BJ (cell line): ENCODE measurements around the gene ENDOG. TPM values are rescaled to one million over a fixed set of nuclear protein-coding genes. Genes with fewer than 3 reads are reported as not detected.
"Not testable (repeated sequence)": the region's sequence is repeated elsewhere in the genome, so short reads cannot be mapped to it uniquely, and the experiment has no call there.

ENCODE experiments used
- CTCF ChIA-PET: fragments of 350-600 bp; formaldehyde crosslinking; extraction: SDS; loops from one replicate; lab custom pipeline; 2021; ENCODE audit warnings: antibody characterized with exemption, inconsistent platforms; lab: Yijun Ruan, JAX
- POLR2A ChIA-PET: fragments of 300-600 bp; sonication (Branson Sonifier 250); formaldehyde crosslinking; extraction: SDS; loops from one replicate; lab custom pipeline; 2021; ENCODE audit warnings: antibody characterized with exemption; lab: Charles Lee
- DNase-seq: peaks from one replicate; pipeline ENCODE4 v3.0.0-alpha.2; 2011; ENCODE audit warnings: low read depth
- H3K27me3 ChIP-seq: 2 replicates; pipeline ENCODE4 v1.6.0; 2011; ENCODE audit warnings: low read length; ENCODE audit not compliant: control insufficient read depth, insufficient read depth
- H3K36me3 ChIP-seq: 2 replicates; pipeline ENCODE4 v1.5.1; 2011; ENCODE audit warnings: low read length; ENCODE audit not compliant: control insufficient read depth, insufficient read depth
- H3K4me3 ChIP-seq: 2 replicates; pipeline ENCODE4 v1.5.1; 2011; ENCODE audit warnings: low read depth, mild to moderate bottlenecking, control low read depth, low read length
- polyA plus RNA-seq: library from polyadenylated mRNA; depleted of rRNA; stranded (reverse); fragments of >200 nt; gene quantifications from 2 replicates; pipeline ENCODE4 v1.2.3, GENCODE V29; 2011
- TF ChIP-seq, protein P1 (sequence below): IDR thresholded peaks from 2 replicates; pipeline ENCODE4 v1.5.1; 2011; ENCODE audit warnings: low read depth, mild to moderate bottlenecking, control low read depth, inconsistent platforms, low read length, moderate library complexity; ENCODE audit not compliant: insufficient read depth

ENDOG gene
- polyA plus RNA-seq, 1 experiment = 20.7 TPM

DNA sequence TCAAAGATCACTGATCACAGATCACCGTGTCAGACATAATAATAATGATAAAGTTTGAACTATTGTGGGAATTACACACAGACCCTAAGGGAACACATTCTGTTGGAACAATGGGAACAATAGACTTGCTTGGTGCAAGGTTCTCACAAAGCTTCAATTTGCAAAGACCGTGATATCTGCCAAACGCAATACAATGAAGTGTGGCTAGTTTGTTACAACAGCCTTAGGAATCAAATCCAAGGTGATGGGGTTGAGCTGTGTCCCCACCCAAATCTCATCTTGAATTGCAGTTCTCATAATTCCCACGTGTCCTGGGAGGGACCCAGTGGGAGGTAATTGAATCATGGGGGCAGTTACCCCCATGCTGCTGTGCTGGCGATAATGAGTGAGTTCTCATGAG is 42.6 kb downstream of the ENDOG start:
- TF ChIP-seq, protein P1, sequence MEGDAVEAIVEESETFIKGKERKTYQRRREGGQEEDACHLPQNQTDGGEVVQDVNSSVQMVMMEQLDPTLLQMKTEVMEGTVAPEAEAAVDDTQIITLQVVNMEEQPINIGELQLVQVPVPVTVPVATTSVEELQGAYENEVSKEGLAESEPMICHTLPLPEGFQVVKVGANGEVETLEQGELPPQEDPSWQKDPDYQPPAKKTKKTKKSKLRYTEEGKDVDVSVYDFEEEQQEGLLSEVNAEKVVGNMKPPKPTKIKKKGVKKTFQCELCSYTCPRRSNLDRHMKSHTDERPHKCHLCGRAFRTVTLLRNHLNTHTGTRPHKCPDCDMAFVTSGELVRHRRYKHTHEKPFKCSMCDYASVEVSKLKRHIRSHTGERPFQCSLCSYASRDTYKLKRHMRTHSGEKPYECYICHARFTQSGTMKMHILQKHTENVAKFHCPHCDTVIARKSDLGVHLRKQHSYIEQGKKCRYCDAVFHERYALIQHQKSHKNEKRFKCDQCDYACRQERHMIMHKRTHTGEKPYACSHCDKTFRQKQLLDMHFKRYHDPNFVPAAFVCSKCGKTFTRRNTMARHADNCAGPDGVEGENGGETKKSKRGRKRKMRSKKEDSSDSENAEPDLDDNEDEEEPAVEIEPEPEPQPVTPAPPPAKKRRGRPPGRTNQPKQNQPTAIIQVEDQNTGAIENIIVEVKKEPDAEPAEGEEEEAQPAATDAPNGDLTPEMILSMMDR = no peak
- DNase-seq = no peak
- ChIA-PET CTCF (interaction anchor here (1.4 to 15.6 kb wide), 4 partner anchors 16 to 66 kb away, joined by 4 to 228 read pairs (median 26); partner anchors contain the start of genes KYAT1 and LRRC8A), POLR2A (no interaction called here)
- Histone ChIP-seq H3K36me3 (no peaks in the 10 kb centered on the region), H3K27me3 (no peaks in the 10 kb centered on the region), H3K4me3 (no peak overlapping the region)

DNA sequence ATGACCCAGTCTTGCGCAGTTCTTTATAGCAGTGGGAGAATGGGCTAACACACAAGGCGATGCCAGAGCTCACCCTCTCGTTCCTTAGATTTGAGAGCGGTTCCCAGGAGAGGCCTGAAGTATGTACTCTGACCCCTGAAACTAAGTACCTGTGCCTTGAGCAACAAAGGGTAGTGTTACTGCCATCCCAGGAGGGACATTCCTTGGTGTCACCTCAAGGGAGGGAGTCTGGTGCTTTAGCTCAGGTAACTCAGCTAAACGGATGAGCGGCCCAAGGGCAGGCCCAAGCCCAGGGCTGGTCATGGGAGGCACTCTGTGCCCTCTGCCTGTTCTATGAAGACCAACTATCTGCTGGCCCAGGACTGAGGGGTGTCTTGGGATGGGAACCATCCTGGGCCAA is 43.2 kb downstream of the ENDOG start:
- ChIA-PET POLR2A (no interaction called here), CTCF (interaction anchor here (0.8 to 15.6 kb wide), 6 partner anchors 8 to 146 kb away, joined by 3 to 228 read pairs (median 6); no protein-coding TSS in a partner anchor)
- Histone ChIP-seq H3K4me3 (no peak overlapping the region), H3K36me3 (no peaks in the 10 kb centered on the region), H3K27me3 (no peaks in the 10 kb centered on the region)
- TF ChIP-seq, protein P1 = no peak
- DNase-seq = no peak

DNA sequence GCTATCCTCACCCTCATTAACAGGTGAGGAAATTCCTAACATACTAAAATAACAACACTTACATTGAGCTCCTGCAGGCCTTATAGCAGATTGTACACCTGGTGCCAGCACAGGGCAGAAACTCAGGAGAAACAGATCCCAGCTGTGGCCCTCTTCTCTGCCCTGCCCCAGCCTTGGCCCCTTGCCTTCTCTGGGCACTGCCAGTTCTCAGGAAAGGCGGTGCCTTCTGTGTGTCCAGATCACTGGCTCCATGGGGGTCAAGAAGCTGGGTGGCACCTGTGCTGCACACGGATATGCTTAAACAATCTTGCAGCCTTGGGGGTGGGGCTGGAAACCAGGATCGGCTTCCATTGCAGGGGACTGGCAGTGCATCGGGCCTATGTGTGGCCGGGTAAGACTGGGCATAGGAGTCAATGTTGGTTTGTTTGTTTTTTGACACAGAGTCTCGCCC is 44.1 kb downstream of the ENDOG start:
- ChIA-PET POLR2A (no interaction called here), CTCF (interaction anchor here (0.6 to 15.6 kb wide), 13 partner anchors 8 to 145 kb away, joined by 3 to 228 read pairs (median 3); no protein-coding TSS in a partner anchor)
- Histone ChIP-seq H3K36me3 (no peaks in the 10 kb centered on the region), H3K27me3 (no peaks in the 10 kb centered on the region), H3K4me3 (no peak overlapping the region)
- TF ChIP-seq, protein P1 = no peak
- DNase-seq = no peak

DNA sequence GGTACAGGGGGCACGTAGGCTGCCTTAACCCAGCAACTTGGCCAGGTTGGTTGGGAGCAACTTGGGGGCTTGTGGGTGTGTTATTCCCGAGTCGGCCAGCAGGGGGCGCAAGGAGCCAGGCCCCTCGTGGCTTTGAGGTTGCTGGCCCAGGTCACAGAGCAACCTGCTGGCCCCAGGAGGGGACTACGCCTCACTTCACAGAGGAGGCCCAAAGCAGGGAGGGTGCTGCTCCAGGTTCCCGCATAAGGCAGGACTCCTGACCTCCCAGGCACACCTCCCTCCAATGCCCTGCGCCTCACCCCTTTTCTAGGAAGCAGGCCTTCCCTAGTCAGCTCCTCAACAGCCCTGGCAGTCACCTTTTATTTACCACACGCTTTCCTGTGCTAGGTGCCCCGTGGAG is 45.3 kb downstream of the ENDOG start:
- no peaks in the 10 kb centered on the region for H3K27me3 ChIP-seq
- CTCF ChIA-PET = interaction anchor here (0.6 to 15.6 kb wide), 16 partner anchors 8 to 1026 kb away, joined by 3 to 228 read pairs (median 3); partner anchors contain the start of gene PHYHD1
- no peak overlapping the region for H3K4me3 ChIP-seq
- no peak for DNase-seq
- POLR2A ChIA-PET = no interaction called here
- H3K36me3 ChIP-seq = no peaks in the 10 kb centered on the region
- TF ChIP-seq, protein P1 = peak; percentile 95

DNA sequence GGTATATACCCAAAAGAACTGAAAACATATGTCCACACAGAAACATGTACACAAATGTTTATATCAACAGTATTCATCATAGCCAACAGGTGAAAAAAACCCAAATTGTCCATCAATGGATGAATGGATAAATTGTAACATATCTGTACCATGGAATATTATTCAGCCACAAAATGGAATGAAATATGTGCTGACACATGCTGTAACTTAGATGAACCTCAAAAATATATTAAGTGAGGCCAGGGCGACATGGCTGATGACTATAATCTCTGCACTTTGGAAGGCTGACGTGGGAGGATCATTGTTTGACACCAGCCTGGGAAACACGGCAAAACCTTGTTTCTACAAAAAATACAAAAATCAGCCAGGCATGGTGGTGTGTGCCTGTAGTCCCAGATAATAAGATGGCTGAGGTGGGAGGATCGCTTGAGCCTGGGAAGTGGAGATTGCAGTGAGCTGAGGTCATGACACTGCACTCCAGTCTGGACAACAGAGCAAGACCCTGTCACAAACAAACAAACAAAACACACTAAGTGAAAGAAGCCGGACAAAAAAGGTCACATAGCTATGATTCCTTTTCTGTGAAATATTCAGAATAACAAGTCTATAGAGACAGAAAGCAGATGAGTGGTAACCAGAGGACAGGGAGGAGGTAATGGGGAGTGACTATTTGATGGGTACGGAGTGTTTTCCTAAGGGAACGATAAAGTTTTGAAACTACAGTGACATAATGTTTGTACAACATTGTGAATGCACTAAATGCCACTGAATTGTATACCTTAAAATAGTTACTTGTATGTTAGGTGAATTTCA is 52.0 kb downstream of the ENDOG start:
- TF ChIP-seq, protein P1 = no peak
- H3K36me3 ChIP-seq = no peaks in the 10 kb centered on the region
- POLR2A ChIA-PET = no interaction called here
- DNase-seq = no peak
- no peak overlapping the region for H3K4me3 ChIP-seq
- H3K27me3 ChIP-seq = no peaks in the 10 kb centered on the region
- CTCF ChIA-PET = interaction anchor here (1.2 to 2.3 kb wide), 2 partner anchors 11 to 57 kb away, joined by 3 to 12 read pairs; partner anchors contain the start of genes KYAT1 and LRRC8A

DNA sequence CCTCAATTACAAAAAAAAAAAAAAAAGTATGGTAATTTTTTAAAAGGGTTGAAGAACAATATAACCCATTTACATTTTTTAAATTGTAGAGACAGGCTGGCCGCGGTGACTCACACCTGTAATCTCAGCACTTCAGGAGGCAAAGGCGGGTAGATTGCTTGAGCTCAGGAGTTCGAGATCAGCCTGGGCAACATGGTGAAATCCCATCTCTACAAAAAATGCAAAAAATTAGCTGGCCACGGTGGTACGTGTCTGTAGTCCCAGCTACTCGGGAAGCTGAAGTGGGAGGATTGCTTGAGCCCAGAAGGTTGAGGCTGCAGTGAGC is 52.6 kb downstream of the ENDOG start:
- POLR2A ChIA-PET, DNase-seq: not testable (repeated sequence)
- CTCF ChIA-PET = interaction anchor here (0.7 to 2.3 kb wide), 3 partner anchors 8 to 57 kb away, joined by 3 to 12 read pairs (median 4); partner anchors contain the start of genes KYAT1 and LRRC8A

More for the DNA sequence above, 52.6 kb downstream of the ENDOG start:
- H3K27me3 ChIP-seq, H3K4me3 ChIP-seq, H3K36me3 ChIP-seq: not testable (repeated sequence)
